ENCODE measurements around the gene POU3F3. TPM values are rescaled to one million over a fixed set of nuclear protein-coding genes. Genes with fewer than 3 reads are reported as not detected.

Gene POU3F3
- polyA plus RNA-seq, 1 experiment, result not detected

- CTCF ChIA-PET, result no interaction called here
- TF ChIP-seq CTCF (IDR thresholded peaks at IDR 0.05; ENCODE audit: insufficient read depth, low read depth, low read length), result no peak
- POLR2A ChIA-PET, result no interaction called here
- Histone ChIP-seq H3K36me3 (ENCODE audit: control insufficient read depth, insufficient read depth, low read length) (no peaks in the 10 kb centered on the region), H3K27me3 (ENCODE audit: control insufficient read depth, insufficient read depth, low read length) (no peaks in the 10 kb centered on the region), H3K4me3 (ENCODE audit: low read depth, low read length) (no peak overlapping the region)
- DNase-seq (ENCODE audit: low read depth), result no peak
Measured at GRCh38 chr2:104891145-104891544, 37.2 kb downstream of the POU3F3 start.

GRCh38 chr2:104896446-104896845, 42.5 kb downstream of the POU3F3 start:
- TF ChIP-seq CTCF (IDR thresholded peaks at IDR 0.05; ENCODE audit: insufficient read depth, low read depth, low read length), result no peak
- POLR2A ChIA-PET, result no interaction called here
- DNase-seq (ENCODE audit: low read depth), result no peak
- CTCF ChIA-PET, result no interaction called here
- Histone ChIP-seq H3K36me3 (ENCODE audit: control insufficient read depth, insufficient read depth, low read length) (no peaks in the 10 kb centered on the region), H3K27me3 (ENCODE audit: control insufficient read depth, insufficient read depth, low read length) (no peaks in the 10 kb centered on the region), H3K4me3 (ENCODE audit: low read depth, low read length) (no peak overlapping the region)

- no peak for TF ChIP-seq CTCF (IDR thresholded peaks at IDR 0.05; ENCODE audit: insufficient read depth, low read depth, low read length)
- ChIA-PET CTCF (no interaction called here), POLR2A (no interaction called here)
- Histone ChIP-seq H3K36me3 (ENCODE audit: control insufficient read depth, insufficient read depth, low read length) (no peaks in the 10 kb centered on the region), H3K4me3 (ENCODE audit: low read depth, low read length) (no peak overlapping the region), H3K27me3 (ENCODE audit: control insufficient read depth, insufficient read depth, low read length) (no peaks in the 10 kb centered on the region)
- DNase-seq (ENCODE audit: low read depth), result no peak
Measured at GRCh38 chr2:104897515-104898184, 43.7 kb downstream of the POU3F3 start.

GRCh38 chr2:104900608-104901007, 46.7 kb downstream of the POU3F3 start:
- H3K4me3 ChIP-seq (ENCODE audit: low read depth, low read length), result no peak overlapping the region
- no peaks in the 10 kb centered on the region for H3K36me3 ChIP-seq (ENCODE audit: control insufficient read depth, insufficient read depth, low read length)
- no peak for TF ChIP-seq CTCF (IDR thresholded peaks at IDR 0.05; ENCODE audit: insufficient read depth, low read depth, low read length)
- no peaks in the 10 kb centered on the region for H3K27me3 ChIP-seq (ENCODE audit: control insufficient read depth, insufficient read depth, low read length)
- POLR2A ChIA-PET, result no interaction called here
- DNase-seq (ENCODE audit: low read depth), result no peak
- CTCF ChIA-PET, result no interaction called here

- ChIA-PET POLR2A (no interaction called here), CTCF (interaction anchor here (0.6 kb wide), 1 partner anchor 393 kb away, joined by 3 read pairs; no protein-coding TSS in a partner anchor)
- DNase-seq (ENCODE audit: low read depth), result no peak
- Histone ChIP-seq H3K36me3 (ENCODE audit: control insufficient read depth, insufficient read depth, low read length) (no peaks in the 10 kb centered on the region), H3K4me3 (ENCODE audit: low read depth, low read length) (no peak overlapping the region), H3K27me3 (ENCODE audit: control insufficient read depth, insufficient read depth, low read length) (no peaks in the 10 kb centered on the region)
- no peak for TF ChIP-seq CTCF (IDR thresholded peaks at IDR 0.05; ENCODE audit: insufficient read depth, low read depth, low read length)
Measured at GRCh38 chr2:104901037-104901881, 47.3 kb downstream of the POU3F3 start.
